ENCODE data around the gene SYNCRIP.

SYNCRIP gene

DNA sequence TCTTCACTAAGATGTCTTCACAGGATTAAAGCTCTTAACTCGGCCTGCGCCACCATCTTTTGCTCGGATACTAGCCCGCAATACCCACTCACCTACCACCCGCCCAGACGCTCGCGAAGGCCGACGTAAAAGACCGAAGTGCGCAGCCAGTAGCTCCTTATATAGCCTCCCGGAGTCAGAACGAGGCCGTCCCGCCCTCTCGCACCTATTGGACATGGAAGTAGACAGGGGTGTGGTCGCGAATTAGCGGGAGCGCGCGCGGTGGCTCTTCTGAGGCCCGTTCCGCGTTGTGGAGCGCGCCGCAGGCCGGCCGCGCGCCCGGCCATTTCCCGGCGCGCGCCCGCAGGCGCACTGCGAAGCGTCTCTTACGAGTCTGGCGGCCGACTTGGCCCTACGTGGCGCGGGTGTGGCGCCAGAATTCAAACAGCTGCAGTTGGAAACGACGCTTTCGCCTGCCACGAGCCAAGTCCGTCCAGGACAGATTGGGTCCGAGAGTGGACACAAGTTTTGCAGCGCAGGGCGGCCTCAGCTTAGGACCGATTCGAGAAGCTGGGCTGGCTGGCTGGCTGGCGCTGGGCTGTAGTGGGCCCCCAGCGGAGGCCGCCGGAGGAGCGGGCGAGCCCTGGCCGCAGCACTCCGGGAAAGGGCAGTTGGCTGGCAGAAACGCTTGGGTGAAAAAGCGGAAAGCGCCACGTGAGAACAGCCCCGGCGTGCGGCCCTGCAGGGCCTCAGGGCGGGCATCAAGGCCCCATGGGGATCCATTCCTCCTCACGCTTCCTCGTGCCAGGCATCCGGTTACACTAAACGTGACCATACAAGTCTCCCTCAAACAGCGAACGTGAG lies 36.1 kb upstream of the SYNCRIP start:
- H3K9me3 ChIP-seq (ENCODE audit: control insufficient read depth, low read length) = no peaks in the 10 kb centered on the region
- peak overlapping the region; percentile 91 for H3K27ac ChIP-seq (ENCODE audit: insufficient read depth, low read depth, low read length, poor library complexity, severe bottlenecking)
- H3K4me3 ChIP-seq (ENCODE audit: insufficient read depth, low read depth, low read length) = peak overlapping the region; percentile 95
- H3K27me3 ChIP-seq (ENCODE audit: control insufficient read depth, insufficient read depth, low read length, poor library complexity, severe bottlenecking) = no peaks in the 10 kb centered on the region
- H3K4me1 ChIP-seq (ENCODE audit: control insufficient read depth, insufficient read depth, low read length) = peaks cover 21% of the 10 kb centered on the region
- no peaks in the 10 kb centered on the region for H3K36me3 ChIP-seq (ENCODE audit: control insufficient read depth, insufficient read depth, low read length)
- WGBS, 2 experiments = 0% methylated on average over 82 of the region's 82 CpGs

DNA sequence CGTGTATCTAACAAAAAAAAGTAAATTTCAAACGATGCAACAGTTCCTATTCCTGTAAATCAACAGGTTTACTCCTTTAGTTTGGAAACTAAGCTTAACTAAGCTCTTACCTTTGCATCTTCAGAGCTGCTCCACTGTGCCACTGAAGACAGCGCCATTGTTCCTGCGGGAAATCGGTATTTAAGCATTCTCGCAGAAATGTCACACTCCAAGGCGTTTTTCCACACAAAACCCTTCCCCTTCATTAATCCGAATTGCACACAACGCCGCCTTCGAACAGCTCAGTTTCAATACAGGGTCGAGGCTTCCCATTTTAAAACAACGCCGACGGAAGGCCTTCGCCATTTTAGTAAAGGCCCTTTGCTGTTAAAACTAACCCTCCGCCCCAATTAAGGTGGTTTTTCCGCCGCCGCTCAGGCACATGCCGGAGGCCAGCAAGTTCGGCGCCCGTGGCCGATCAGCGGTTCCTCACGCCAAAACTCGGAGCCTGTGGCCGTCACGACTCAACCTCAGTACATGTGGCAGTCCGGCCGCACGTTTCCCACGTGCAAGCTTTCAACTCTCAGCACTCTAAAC lies 35.4 kb upstream of the SYNCRIP start:
- Histone ChIP-seq H3K4me3 (ENCODE audit: insufficient read depth, low read depth, low read length) (peak overlapping the region; percentile 95), H3K36me3 (ENCODE audit: control insufficient read depth, insufficient read depth, low read length) (no peaks in the 10 kb centered on the region), H3K4me1 (ENCODE audit: control insufficient read depth, insufficient read depth, low read length) (peaks cover 21% of the 10 kb centered on the region), H3K27ac (ENCODE audit: insufficient read depth, low read depth, low read length, poor library complexity, severe bottlenecking) (peak overlapping the region; percentile 27), H3K9me3 (ENCODE audit: control insufficient read depth, low read length) (no peaks in the 10 kb centered on the region), H3K27me3 (ENCODE audit: control insufficient read depth, insufficient read depth, low read length, poor library complexity, severe bottlenecking) (no peaks in the 10 kb centered on the region)
- WGBS, 2 experiments = 0% methylated on average over 34 of the region's 34 CpGs

DNA sequence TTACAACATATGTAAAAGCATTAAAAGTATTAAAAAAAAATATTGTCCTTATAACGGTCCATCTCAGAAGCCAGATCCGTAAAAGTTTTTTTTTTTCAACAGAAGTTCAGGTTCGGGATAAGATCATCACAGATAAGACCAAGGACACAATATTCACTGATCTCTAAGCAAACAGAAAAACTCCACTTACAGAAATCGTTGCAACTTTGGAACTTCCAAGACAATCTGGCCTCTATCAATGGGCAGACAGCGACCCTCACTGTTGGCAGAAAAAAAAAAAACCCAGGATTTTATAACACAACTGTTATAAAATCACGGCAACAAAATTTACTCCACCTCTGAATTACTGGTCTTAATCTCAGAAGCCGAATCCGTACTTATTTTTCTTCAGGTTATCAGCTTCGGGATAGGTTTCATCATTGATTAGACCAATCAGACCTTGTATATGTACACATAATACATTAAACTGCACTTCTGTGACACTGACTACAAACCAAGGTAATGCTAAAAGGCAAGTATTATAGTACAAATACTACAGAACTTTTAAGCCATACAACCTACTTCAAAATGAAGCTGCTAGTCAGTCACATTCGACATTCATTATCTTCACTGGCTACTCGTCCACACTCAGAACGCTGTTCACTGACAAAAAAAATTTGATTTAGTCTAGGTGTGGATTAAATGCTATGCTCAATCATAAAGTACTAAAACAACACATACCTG lies 34.7 kb upstream of the SYNCRIP start:
- no peaks in the 10 kb centered on the region for H3K36me3 ChIP-seq (ENCODE audit: control insufficient read depth, insufficient read depth, low read length)
- WGBS, 2 experiments = 0% methylated on average over 10 to 11 of the region's 12 CpGs
- H3K4me3 ChIP-seq (ENCODE audit: insufficient read depth, low read depth, low read length) = peak overlapping the region; percentile 95
- H3K27me3 ChIP-seq (ENCODE audit: control insufficient read depth, insufficient read depth, low read length, poor library complexity, severe bottlenecking) = no peaks in the 10 kb centered on the region
- H3K9me3 ChIP-seq (ENCODE audit: control insufficient read depth, low read length) = no peaks in the 10 kb centered on the region
- H3K4me1 ChIP-seq (ENCODE audit: control insufficient read depth, insufficient read depth, low read length) = peaks cover 21% of the 10 kb centered on the region
- H3K27ac ChIP-seq (ENCODE audit: insufficient read depth, low read depth, low read length, poor library complexity, severe bottlenecking) = no peak overlapping the region

DNA sequence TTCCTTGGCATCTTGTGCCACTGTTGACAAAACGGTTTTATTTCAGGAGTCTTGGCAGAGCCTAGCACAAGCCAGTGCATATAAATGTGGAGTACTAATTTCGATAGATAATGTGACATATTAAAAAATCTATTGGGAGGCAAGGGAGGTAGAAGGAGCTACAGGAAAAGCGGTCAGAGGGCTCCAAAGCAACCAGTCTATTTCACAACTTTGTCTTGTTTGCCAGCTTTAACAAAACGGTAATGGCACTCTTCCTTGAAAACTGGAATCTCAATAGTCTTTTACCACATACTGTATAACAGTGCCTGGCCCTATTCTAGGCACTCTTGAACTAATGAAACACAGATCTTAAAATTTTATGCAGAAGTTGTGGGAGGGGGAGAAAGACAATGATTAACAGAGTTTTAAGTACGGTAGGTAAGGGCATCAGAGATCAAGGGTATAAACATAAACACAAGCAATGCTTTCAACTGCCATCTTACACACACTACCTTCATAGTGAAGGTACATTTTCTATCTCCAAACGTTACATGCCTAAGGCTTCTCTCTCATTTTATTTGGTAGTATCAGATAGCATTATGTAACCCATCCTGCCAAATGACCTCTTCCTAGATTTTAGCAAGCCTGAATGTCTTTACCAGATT lies 33.5 kb upstream of the SYNCRIP start:
- 28 to 31% methylated on average over 5 to 6 of the region's 6 CpGs for WGBS, 2 experiments
- Histone ChIP-seq H3K36me3 (ENCODE audit: control insufficient read depth, insufficient read depth, low read length) (no peaks in the 10 kb centered on the region), H3K27ac (ENCODE audit: insufficient read depth, low read depth, low read length, poor library complexity, severe bottlenecking) (no peak overlapping the region), H3K27me3 (ENCODE audit: control insufficient read depth, insufficient read depth, low read length, poor library complexity, severe bottlenecking) (no peaks in the 10 kb centered on the region), H3K4me3 (ENCODE audit: insufficient read depth, low read depth, low read length) (peak overlapping the region; percentile 95), H3K4me1 (ENCODE audit: control insufficient read depth, insufficient read depth, low read length) (peaks cover 21% of the 10 kb centered on the region), H3K9me3 (ENCODE audit: control insufficient read depth, low read length) (no peaks in the 10 kb centered on the region)

DNA sequence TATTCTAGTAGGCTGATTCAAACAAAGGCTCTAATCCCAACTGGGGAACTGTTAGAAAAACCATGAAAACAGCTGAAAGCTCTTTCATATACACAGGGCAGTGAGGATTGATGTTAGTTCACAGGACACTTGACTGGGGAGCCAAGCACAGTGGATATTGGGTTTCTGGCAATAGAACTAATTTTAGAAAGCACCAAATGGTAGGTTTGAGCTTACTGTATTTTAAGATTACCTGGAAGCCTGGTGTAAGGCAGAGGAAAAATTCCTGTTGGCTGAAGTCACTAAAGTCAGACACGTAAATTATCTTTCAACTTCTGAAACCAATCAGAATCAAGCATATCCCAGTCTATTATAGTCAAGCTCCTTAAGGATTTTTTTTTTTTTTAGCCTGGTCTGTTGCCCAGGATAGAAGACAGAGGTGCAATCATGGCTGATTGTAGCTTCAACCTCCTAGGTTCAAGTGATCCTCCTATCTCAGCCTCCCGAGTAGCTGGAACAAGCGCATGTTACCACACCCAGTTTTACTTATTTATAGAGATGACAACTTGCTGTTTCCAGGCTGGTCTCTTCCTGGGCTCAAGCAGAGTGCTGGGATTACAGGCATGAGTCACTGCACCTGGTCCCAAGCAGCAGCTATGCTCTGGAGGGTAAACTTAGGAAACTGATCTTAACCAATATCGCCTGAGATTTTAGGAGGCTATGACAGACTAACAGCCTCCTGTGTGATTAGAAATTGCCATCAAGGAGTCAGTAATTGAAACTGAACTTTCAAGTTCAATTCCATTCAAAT lies 32.5 kb upstream of the SYNCRIP start:
- WGBS, 2 experiments = 86 to 94% methylated on average over 4 of the region's 4 CpGs
- H3K36me3 ChIP-seq (ENCODE audit: control insufficient read depth, insufficient read depth, low read length) = no peaks in the 10 kb centered on the region
- H3K27me3 ChIP-seq (ENCODE audit: control insufficient read depth, insufficient read depth, low read length, poor library complexity, severe bottlenecking) = no peaks in the 10 kb centered on the region
- peaks cover 21% of the 10 kb centered on the region for H3K4me1 ChIP-seq (ENCODE audit: control insufficient read depth, insufficient read depth, low read length)
- no peaks in the 10 kb centered on the region for H3K9me3 ChIP-seq (ENCODE audit: control insufficient read depth, low read length)
- no peak overlapping the region for H3K27ac ChIP-seq (ENCODE audit: insufficient read depth, low read depth, low read length, poor library complexity, severe bottlenecking)
- H3K4me3 ChIP-seq (ENCODE audit: insufficient read depth, low read depth, low read length) = peak overlapping the region; percentile 95

DNA sequence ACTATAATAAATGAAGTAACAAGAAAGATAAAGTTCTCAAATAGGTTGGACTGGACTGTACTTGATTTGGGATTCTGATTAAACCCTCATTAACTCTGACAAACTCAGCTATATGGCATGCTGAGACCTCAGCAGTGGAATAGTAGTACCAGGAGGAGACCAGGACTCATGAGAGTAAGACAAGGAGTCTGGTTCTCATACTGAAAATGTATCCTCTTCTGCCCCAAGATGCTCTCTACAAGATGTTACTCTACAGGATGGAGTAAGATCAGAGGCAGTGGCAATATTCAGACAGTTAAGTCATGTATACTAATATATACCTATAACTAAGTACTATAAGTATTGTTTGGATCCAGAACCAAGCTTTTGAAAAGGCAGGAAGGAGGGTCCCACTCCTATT lies 31.9 kb upstream of the SYNCRIP start:
- H3K27me3 ChIP-seq (ENCODE audit: control insufficient read depth, insufficient read depth, low read length, poor library complexity, severe bottlenecking) = no peaks in the 10 kb centered on the region
- H3K4me3 ChIP-seq (ENCODE audit: insufficient read depth, low read depth, low read length) = no peak overlapping the region
- no peaks in the 10 kb centered on the region for H3K36me3 ChIP-seq (ENCODE audit: control insufficient read depth, insufficient read depth, low read length)
- H3K4me1 ChIP-seq (ENCODE audit: control insufficient read depth, insufficient read depth, low read length) = peaks cover 16% of the 10 kb centered on the region
- H3K9me3 ChIP-seq (ENCODE audit: control insufficient read depth, low read length) = no peaks in the 10 kb centered on the region
- no peak overlapping the region for H3K27ac ChIP-seq (ENCODE audit: insufficient read depth, low read depth, low read length, poor library complexity, severe bottlenecking)

DNA sequence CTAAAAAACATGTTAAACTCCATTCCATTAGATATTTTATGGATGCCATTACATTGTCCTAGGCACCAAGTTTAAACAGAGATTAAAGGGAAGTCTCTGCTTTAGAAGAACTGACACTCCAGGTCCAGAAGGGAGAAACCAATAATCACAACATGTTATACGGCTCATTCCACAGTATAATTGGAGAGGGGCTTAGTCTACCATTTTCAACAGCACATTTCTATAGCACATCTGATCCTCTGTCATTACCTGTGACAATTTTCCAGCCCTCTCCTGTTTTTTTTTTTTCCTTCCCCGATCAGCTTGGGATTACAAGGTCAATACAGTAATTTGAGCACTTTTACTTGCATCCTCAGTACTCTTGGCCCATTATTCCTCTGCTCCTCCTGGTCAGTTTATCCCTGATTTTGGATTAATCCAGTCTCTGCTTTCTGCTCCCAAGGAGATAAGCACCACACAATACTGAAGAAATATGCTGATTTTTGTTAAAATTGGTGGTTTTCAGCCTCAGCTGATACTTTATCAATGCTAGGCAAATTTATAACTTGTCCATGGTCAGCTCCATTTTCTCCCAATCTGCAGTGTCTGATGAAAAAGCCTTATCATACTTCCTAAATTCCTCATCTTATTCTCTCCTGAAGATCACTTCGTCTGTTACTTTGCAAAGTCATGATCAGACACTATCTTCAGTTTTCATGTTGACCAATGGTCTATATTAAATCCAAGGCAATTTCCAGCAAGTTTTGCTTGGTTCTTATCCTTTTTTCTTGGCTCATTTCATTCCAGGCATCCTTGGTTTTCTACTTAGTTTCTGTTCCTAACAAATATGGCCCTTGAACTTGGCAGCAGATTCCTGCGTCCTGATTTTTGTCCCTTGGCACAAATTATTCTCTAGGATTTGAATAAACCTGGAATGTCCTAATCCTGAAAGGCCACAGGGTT lies 30.8 kb upstream of the SYNCRIP start:
- no peaks in the 10 kb centered on the region for H3K36me3 ChIP-seq (ENCODE audit: control insufficient read depth, insufficient read depth, low read length)
- H3K9me3 ChIP-seq (ENCODE audit: control insufficient read depth, low read length) = no peaks in the 10 kb centered on the region
- no peaks in the 10 kb centered on the region for H3K27me3 ChIP-seq (ENCODE audit: control insufficient read depth, insufficient read depth, low read length, poor library complexity, severe bottlenecking)
- no peak overlapping the region for H3K27ac ChIP-seq (ENCODE audit: insufficient read depth, low read depth, low read length, poor library complexity, severe bottlenecking)
- no peak overlapping the region for H3K4me3 ChIP-seq (ENCODE audit: insufficient read depth, low read depth, low read length)
- H3K4me1 ChIP-seq (ENCODE audit: control insufficient read depth, insufficient read depth, low read length) = peaks cover 14% of the 10 kb centered on the region
- WGBS, 2 experiments = 89 to 96% methylated on average over 4 of the region's 4 CpGs

DNA sequence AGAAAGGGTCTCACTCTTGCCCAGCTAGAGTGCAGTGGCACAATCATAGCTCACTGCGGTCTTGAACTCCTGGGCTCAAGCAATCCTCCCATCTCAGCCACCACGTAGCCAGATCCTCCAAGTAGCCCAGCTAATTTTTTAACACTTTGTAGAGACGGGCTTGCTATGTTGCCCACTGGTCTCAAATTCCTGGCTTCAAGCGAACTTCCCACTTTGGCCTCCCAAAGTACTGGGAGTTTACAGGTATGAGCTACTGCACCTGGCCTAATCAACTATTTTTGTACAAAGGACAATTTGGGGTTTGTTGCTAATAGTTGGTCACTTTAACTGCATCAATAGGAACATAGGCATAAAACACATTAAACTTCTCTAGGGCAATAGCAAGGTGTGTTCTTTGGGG lies 29.9 kb upstream of the SYNCRIP start:
- no peaks in the 10 kb centered on the region for H3K36me3 ChIP-seq (ENCODE audit: control insufficient read depth, insufficient read depth, low read length)
- no peaks in the 10 kb centered on the region for H3K9me3 ChIP-seq (ENCODE audit: control insufficient read depth, low read length)
- H3K27ac ChIP-seq (ENCODE audit: insufficient read depth, low read depth, low read length, poor library complexity, severe bottlenecking) = no peak overlapping the region
- H3K4me3 ChIP-seq (ENCODE audit: insufficient read depth, low read depth, low read length) = no peak overlapping the region
- no peaks in the 10 kb centered on the region for H3K27me3 ChIP-seq (ENCODE audit: control insufficient read depth, insufficient read depth, low read length, poor library complexity, severe bottlenecking)
- peaks cover 14% of the 10 kb centered on the region for H3K4me1 ChIP-seq (ENCODE audit: control insufficient read depth, insufficient read depth, low read length)
- 87 to 88% methylated on average over 4 of the region's 4 CpGs for WGBS, 2 experiments

DNA sequence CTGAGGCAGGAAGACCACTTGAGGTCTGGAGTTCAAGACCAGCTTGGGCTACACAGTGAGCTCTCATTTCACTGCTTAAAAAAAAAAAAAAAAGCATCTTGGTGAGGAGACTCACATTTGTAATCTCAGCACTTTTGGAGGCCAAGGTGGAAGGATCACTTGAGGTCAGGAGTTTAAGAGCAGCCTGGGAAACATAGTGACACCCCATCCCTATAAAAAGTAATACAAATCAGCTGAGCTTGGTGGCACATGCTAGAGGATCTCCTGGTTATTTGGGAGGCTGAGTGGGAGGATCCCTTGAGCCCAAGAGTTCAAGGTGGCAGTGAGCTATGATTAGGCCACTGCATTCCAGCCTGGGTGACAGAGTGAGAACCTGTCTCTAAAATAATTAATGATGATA lies 29.4 kb upstream of the SYNCRIP start:
- peaks cover 14% of the 10 kb centered on the region for H3K4me1 ChIP-seq (ENCODE audit: control insufficient read depth, insufficient read depth, low read length)
- no peaks in the 10 kb centered on the region for H3K36me3 ChIP-seq (ENCODE audit: control insufficient read depth, insufficient read depth, low read length)
- H3K27ac ChIP-seq (ENCODE audit: insufficient read depth, low read depth, low read length, poor library complexity, severe bottlenecking) = no peak overlapping the region
- no peak overlapping the region for H3K4me3 ChIP-seq (ENCODE audit: insufficient read depth, low read depth, low read length)
- no peaks in the 10 kb centered on the region for H3K27me3 ChIP-seq (ENCODE audit: control insufficient read depth, insufficient read depth, low read length, poor library complexity, severe bottlenecking)
- H3K9me3 ChIP-seq (ENCODE audit: control insufficient read depth, low read length) = no peaks in the 10 kb centered on the region
